ENCODE measurements around the gene NUCB1.
"Not testable (repeated sequence)": the region's sequence is repeated elsewhere in the genome, so short reads cannot be mapped to it uniquely, and the experiment has no call there.

The NUCB1 gene

DNA sequence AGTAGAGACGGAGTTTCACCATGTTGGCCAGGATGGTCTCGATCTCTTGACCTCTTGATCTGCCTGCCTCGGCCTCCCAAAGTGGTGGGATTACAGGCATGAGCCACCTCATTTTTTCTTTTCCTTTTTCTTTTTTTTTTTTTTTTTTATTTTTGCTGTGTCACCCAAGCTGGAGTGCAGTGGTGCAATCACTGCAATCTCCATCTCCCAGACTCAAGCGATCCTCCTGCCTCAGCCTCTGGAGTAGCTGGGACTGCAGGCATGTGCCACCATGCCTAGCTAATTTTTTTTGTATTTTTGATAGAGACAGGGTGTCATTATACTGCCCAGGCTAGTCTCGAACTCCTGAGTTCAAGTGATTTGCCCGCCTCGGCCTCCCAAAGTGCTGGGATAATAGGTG, 2.2 kb downstream of the NUCB1 start:
- H3K4me1 ChIP-seq (ENCODE audit: insufficient read depth, low read length); H2AFZ ChIP-seq (ENCODE audit: low read depth, low read length); H3K27me3 ChIP-seq (ENCODE audit: insufficient read depth, low read length); H3K9me3 ChIP-seq (ENCODE audit: low read length); H3K4me3 ChIP-seq (ENCODE audit: low read length): not testable (repeated sequence)
- peaks cover 31% of the 10 kb centered on the region for H3K36me3 ChIP-seq (ENCODE audit: insufficient read depth, low read length)

DNA sequence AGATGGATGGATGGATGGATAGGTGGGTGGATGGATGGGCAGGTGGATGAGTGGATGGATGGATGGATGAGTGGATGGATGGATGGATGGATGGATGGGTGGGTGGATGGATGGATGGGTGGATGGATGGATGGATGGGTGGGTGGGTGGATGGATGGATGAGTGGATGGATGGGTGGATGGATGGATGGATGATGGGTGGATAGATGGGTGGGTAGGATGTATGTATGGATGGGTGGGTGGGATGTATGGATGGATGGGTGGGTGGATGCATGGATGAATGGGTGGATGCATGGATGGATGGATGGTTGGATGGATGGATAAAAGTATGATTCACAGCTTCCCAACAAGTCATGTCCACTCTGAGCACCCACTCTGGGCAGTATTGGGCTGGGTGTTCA, 3.7 kb downstream of the NUCB1 start:
- H3K27me3 ChIP-seq (ENCODE audit: insufficient read depth, low read length); H2AFZ ChIP-seq (ENCODE audit: low read depth, low read length); H3K9me3 ChIP-seq (ENCODE audit: low read length); H3K4me3 ChIP-seq (ENCODE audit: low read length); H3K4me1 ChIP-seq (ENCODE audit: insufficient read depth, low read length): not testable (repeated sequence)
- peaks cover 42% of the 10 kb centered on the region for H3K36me3 ChIP-seq (ENCODE audit: insufficient read depth, low read length)

DNA sequence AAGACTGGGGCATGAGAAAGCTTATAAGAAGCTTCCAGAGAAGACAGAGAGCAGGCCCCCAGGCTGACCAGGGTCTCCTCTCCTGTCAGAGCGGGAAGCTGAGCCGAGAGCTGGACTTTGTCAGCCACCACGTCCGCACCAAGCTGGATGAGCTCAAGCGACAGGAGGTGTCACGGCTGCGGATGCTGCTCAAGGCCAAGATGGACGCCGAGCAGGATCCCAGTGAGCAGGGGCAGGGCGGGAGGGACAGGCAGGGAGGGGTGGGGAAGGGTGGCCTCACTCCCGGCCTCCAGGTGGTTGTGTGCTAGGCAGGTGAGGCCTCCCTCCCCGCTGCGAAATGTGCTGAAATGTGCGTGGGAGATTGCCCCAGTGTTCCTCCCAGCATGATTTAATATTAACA, 5.6 kb downstream of the NUCB1 start:
- Histone ChIP-seq H3K4me1 (ENCODE audit: insufficient read depth, low read length) (peaks cover 4% of the 10 kb centered on the region), H2AFZ (ENCODE audit: low read depth, low read length) (no peak overlapping the region), H3K9me3 (ENCODE audit: low read length) (no peaks in the 10 kb centered on the region), H3K36me3 (ENCODE audit: insufficient read depth, low read length) (peaks cover 52% of the 10 kb centered on the region), H3K4me3 (ENCODE audit: low read length) (no peak overlapping the region), H3K27me3 (ENCODE audit: insufficient read depth, low read length) (no peaks in the 10 kb centered on the region)

DNA sequence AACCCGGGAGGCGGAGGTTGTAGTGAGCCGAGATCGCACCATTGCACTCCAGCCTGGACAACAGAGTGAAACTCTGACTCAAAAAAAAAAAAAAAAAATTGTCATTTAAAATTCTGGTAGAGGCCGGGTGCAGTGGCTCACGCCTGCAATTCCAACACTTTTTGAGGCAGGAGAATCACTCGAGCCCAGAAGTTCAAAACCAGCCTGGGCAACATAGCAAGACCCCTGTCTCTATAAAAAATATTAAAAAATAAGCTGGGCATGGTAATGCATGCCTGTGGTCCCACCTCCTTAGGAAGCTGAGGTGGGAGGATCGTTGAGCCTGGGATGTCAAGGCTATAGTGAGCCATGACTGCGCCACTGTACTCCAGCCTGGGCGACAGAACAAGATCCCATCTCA, 6.2 kb downstream of the NUCB1 start:
- no peak overlapping the region for H2AFZ ChIP-seq (ENCODE audit: low read depth, low read length)
- no peaks in the 10 kb centered on the region for H3K9me3 ChIP-seq (ENCODE audit: low read length)
- H3K36me3 ChIP-seq (ENCODE audit: insufficient read depth, low read length) = peaks cover 57% of the 10 kb centered on the region
- no peak overlapping the region for H3K4me3 ChIP-seq (ENCODE audit: low read length)
- no peaks in the 10 kb centered on the region for H3K27me3 ChIP-seq (ENCODE audit: insufficient read depth, low read length)
- H3K4me1 ChIP-seq (ENCODE audit: insufficient read depth, low read length) = no peaks in the 10 kb centered on the region

DNA sequence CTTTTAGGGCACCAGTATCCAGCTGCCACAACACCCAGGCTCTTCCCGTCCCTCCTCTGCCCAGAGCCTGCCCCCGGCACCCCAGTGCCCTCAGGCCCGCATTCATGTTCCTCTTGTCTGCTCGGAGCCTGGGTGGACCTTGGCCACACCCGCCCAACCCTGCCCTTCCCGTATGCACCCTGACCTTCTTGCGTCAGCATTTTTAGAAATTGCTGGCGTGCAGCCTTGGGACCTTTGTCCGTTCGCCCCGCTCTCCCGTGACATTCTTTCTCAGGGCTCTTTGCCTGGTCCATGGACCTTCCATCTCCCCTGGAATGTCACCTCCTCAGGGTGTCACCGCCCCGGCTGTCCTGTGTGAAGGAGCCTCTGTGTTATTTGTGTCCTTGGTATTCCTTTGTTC, 7.6 kb downstream of the NUCB1 start:
- H3K36me3 ChIP-seq (ENCODE audit: insufficient read depth, low read length) = peaks cover 61% of the 10 kb centered on the region

DNA sequence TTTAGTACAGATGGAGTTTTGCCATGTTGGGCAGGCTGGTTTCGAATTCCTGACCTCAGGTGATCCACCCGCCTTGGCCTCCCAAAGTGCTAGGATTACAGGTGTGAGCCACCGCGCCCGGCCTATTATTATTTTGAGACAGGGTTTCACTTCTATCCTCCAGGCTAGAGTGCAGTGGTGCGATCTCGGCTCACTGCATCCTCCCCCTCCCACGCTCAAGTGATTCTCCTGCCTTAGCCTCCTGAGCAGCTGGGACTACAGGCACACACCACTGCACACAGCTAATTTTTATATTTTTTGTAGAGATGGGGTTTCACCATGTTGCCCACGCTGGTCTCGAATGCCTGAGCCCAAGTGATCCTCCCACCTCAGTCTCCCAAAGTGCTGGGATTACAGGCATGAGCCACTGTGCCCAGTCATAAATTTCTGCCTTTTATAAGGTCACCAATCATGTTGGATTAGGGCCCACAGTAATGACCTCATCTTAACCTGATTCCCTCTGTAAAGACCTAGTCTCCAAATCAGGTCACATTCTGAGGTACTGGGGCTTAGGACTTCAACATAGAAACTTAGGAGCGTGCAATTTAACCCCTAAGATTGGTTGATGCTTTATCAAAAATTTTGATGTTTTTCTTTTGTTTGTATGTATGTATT, 9.4 kb downstream of the NUCB1 start:
- not testable (repeated sequence) for H3K4me3 ChIP-seq (ENCODE audit: low read length); H3K4me1 ChIP-seq (ENCODE audit: insufficient read depth, low read length); H3K27me3 ChIP-seq (ENCODE audit: insufficient read depth, low read length); H2AFZ ChIP-seq (ENCODE audit: low read depth, low read length); H3K9me3 ChIP-seq (ENCODE audit: low read length)
- H3K36me3 ChIP-seq (ENCODE audit: insufficient read depth, low read length) = peaks cover 70% of the 10 kb centered on the region

More for the DNA sequence above, 7.6 kb downstream of the NUCB1 start:
- Histone ChIP-seq H3K27me3 (ENCODE audit: insufficient read depth, low read length) (no peaks in the 10 kb centered on the region), H3K4me3 (ENCODE audit: low read length) (no peak overlapping the region), H2AFZ (ENCODE audit: low read depth, low read length) (no peak overlapping the region), H3K9me3 (ENCODE audit: low read length) (no peaks in the 10 kb centered on the region), H3K4me1 (ENCODE audit: insufficient read depth, low read length) (no peaks in the 10 kb centered on the region)

DNA sequence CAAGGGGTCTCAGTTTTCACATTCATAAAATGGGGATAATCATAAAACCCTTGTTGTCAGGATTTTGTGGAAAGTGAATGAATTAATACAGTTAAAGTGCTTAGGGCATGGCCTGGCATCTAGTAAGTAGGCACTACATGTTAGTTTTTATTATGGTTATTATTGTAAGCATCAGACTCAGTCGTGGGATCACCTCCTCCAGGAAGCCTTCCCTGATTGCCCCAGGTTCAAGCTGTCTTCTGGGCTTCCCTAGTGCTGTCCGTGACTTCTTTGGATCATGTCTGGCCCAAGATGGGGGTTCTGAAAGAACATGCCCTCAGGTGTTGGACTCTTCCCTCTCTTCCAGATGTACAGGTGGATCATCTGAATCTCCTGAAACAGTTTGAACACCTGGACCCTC, 10.7 kb downstream of the NUCB1 start:
- peaks cover 64% of the 10 kb centered on the region for H3K36me3 ChIP-seq (ENCODE audit: insufficient read depth, low read length)

DNA sequence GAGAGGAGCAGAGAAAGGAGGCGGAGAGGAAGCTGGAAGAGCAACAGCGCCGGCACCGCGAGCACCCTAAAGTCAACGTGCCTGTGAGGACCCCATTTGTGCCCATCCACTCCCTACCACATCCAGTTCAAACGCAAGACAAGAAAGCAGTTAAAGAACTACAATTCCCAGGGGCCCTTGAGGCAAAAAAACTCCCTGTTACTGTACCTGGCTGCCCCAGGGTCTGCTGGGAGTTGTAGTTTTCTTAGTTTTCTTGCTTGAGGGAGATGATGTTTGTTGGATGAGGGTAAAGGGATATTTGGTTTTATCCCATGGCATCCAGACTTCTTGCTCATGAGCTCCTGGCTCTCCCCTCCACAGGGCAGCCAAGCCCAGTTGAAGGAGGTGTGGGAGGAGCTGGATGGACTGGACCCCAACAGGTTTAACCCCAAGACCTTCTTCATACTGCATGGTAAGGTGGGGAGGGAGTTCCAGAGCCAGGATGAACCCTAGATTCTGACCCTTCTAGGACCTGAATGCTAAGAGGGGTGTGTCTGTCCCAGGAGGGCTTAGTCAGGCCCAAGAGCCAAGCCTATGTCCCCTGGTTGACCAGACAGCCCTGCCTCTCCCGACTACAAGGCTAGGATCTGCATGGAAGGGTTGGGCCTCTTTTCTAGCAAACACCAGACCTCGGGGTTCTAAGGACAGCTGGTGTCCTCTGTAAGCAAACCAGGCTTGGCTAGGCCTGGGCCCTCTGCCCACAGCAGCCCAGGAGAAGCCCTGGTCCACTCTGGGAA, 13.2 kb downstream of the NUCB1 start:
- Histone ChIP-seq H2AFZ (ENCODE audit: low read depth, low read length) (no peak overlapping the region), H3K4me3 (ENCODE audit: low read length) (no peak overlapping the region), H3K9me3 (ENCODE audit: low read length) (no peaks in the 10 kb centered on the region), H3K27me3 (ENCODE audit: insufficient read depth, low read length) (no peaks in the 10 kb centered on the region), H3K36me3 (ENCODE audit: insufficient read depth, low read length) (peaks cover 65% of the 10 kb centered on the region), H3K4me1 (ENCODE audit: insufficient read depth, low read length) (no peaks in the 10 kb centered on the region)

More for the DNA sequence above, 10.7 kb downstream of the NUCB1 start:
- Histone ChIP-seq H3K4me1 (ENCODE audit: insufficient read depth, low read length) (no peaks in the 10 kb centered on the region), H2AFZ (ENCODE audit: low read depth, low read length) (no peak overlapping the region), H3K4me3 (ENCODE audit: low read length) (no peak overlapping the region), H3K9me3 (ENCODE audit: low read length) (no peaks in the 10 kb centered on the region), H3K27me3 (ENCODE audit: insufficient read depth, low read length) (no peaks in the 10 kb centered on the region)

DNA sequence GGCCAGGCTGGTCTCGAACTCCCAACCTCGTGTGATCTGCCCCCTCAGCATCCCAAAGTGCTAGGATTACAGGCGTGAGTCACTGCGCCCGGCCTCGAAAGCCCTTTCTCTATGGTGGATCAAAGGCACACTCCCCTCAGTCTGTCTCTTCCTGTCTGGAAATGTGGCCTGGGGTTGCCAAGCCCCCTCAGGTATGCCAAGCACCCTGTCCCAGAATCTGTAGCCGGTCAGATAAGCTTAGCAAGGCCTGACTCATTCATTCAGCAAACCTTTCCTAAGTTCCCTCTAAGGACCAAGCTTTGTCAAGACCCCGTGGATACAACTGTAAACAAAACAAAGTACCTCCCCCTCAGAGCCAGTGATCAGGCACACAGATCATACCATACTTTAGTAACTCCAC, 14.1 kb downstream of the NUCB1 start:
- H3K4me1 ChIP-seq (ENCODE audit: insufficient read depth, low read length) = no peaks in the 10 kb centered on the region
- no peak overlapping the region for H3K4me3 ChIP-seq (ENCODE audit: low read length)
- H3K9me3 ChIP-seq (ENCODE audit: low read length) = no peaks in the 10 kb centered on the region
- H2AFZ ChIP-seq (ENCODE audit: low read depth, low read length) = no peak overlapping the region
- no peaks in the 10 kb centered on the region for H3K27me3 ChIP-seq (ENCODE audit: insufficient read depth, low read length)
- peaks cover 67% of the 10 kb centered on the region for H3K36me3 ChIP-seq (ENCODE audit: insufficient read depth, low read length)

DNA sequence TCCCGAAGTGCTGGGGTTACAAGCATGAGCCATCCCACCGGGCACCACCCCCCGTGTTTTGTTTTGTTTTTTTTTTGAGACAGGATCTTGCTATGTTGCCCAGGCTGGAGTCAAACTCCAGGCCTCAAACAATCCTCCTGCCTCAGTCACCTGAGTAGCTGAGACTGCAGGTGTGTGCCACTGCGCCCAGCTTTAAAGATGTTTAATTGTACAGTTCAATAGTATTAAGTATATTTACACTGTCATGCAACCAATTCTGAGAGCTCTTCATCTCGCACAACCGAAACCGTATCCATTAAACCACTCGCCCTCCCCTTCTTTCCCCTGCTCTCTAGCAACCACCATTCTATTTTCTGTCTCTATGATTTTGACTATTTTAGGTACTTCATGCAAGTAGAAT, 15.6 kb downstream of the NUCB1 start:
- H3K36me3 ChIP-seq (ENCODE audit: insufficient read depth, low read length) = peaks cover 65% of the 10 kb centered on the region
- no peak overlapping the region for H3K4me3 ChIP-seq (ENCODE audit: low read length)
- H3K9me3 ChIP-seq (ENCODE audit: low read length) = no peaks in the 10 kb centered on the region
- no peak overlapping the region for H2AFZ ChIP-seq (ENCODE audit: low read depth, low read length)
- no peaks in the 10 kb centered on the region for H3K4me1 ChIP-seq (ENCODE audit: insufficient read depth, low read length)
- H3K27me3 ChIP-seq (ENCODE audit: insufficient read depth, low read length) = no peaks in the 10 kb centered on the region

DNA sequence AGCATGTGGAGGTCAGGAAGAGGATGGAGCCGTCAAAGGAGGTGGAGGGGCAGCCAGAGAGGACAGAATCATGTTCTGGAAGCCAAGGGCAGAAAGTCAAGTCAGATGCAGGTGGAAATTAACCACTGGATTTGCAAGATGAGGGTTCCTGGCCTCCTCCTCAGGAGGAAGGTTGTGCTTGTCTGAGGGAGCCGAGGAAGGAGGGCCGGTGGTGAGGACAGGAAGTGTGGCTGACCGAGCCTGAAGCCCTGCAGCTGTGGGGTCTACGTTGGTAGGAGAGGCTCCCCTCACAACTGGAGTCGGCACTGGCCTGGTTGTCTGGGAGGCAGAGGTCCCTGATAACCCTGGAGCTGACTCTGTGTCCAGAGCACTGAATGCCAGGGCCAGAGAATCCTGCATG, 18.0 kb downstream of the NUCB1 start:
- Histone ChIP-seq H3K4me3 (ENCODE audit: low read length) (no peak overlapping the region), H3K27me3 (ENCODE audit: insufficient read depth, low read length) (no peaks in the 10 kb centered on the region), H3K36me3 (ENCODE audit: insufficient read depth, low read length) (peaks cover 66% of the 10 kb centered on the region), H3K4me1 (ENCODE audit: insufficient read depth, low read length) (no peaks in the 10 kb centered on the region), H3K9me3 (ENCODE audit: low read length) (no peaks in the 10 kb centered on the region), H2AFZ (ENCODE audit: low read depth, low read length) (no peak overlapping the region)

DNA sequence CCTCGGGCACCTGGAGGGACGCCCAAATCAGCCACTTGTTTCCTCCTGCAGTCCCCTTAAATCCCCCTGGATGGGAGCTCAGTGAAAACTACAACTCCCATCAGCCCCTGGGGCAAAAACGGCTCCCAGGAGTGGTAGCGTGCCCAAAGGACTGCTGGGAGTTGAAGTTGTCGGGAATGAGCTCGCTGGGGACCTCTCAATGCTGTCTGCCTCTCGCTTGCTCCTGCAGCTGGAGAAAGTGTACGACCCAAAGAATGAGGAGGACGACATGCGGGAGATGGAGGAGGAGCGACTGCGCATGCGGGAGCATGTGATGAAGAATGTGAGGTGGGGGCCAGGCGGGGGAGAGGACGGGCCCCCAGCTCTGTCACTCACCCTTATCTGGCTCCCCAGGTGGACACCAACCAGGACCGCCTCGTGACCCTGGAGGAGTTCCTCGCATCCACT, 18.7 kb downstream of the NUCB1 start:
- no peaks in the 10 kb centered on the region for H3K9me3 ChIP-seq (ENCODE audit: low read length)
- no peaks in the 10 kb centered on the region for H3K27me3 ChIP-seq (ENCODE audit: insufficient read depth, low read length)
- H2AFZ ChIP-seq (ENCODE audit: low read depth, low read length) = no peak overlapping the region
- H3K4me3 ChIP-seq (ENCODE audit: low read length) = no peak overlapping the region
- peaks cover 61% of the 10 kb centered on the region for H3K36me3 ChIP-seq (ENCODE audit: insufficient read depth, low read length)
- no peaks in the 10 kb centered on the region for H3K4me1 ChIP-seq (ENCODE audit: insufficient read depth, low read length)

DNA sequence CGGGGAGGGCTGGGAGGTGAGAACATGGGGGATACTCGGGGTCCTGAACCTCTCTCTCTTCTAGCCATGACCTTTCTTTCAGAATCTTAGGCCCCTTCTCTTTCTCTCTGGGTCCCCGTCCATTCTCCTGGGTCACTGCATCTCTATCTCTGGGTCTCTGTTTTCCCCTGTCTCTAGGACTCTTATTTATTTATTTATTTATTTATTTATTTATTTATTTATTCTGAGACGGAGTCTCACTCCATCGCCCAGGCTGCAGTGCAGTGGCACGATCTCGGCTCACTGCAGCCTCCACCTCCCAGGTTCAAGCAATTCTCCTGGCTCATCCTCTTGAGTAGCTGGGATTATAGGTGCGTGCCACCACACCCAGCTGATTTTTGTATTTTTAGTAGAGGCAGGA, 19.2 kb downstream of the NUCB1 start:
- H3K27me3 ChIP-seq (ENCODE audit: insufficient read depth, low read length); H3K4me1 ChIP-seq (ENCODE audit: insufficient read depth, low read length); H3K4me3 ChIP-seq (ENCODE audit: low read length); H2AFZ ChIP-seq (ENCODE audit: low read depth, low read length); H3K9me3 ChIP-seq (ENCODE audit: low read length): not testable (repeated sequence)
- H3K36me3 ChIP-seq (ENCODE audit: insufficient read depth, low read length) = peaks cover 59% of the 10 kb centered on the region

DNA sequence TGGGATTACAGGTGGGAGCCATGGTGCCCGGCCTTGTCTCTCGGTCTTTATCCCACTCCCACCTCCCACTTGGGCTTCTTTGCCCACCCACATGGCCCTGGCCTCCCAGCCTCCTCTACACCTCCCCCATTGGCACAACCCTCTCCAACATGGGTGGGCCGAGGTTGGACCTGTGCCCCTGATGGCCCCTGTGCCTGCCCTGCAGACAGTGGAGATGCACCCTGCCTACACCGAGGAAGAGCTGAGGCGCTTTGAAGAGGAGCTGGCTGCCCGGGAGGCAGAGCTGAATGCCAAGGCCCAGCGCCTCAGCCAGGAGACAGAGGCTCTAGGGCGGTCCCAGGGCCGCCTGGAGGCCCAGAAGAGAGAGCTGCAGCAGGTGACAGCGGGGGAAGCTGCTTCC, 20.8 kb downstream of the NUCB1 start:
- H3K9me3 ChIP-seq (ENCODE audit: low read length) = no peaks in the 10 kb centered on the region
- no peak overlapping the region for H2AFZ ChIP-seq (ENCODE audit: low read depth, low read length)
- peaks cover 49% of the 10 kb centered on the region for H3K36me3 ChIP-seq (ENCODE audit: insufficient read depth, low read length)
- no peaks in the 10 kb centered on the region for H3K4me1 ChIP-seq (ENCODE audit: insufficient read depth, low read length)
- H3K27me3 ChIP-seq (ENCODE audit: insufficient read depth, low read length) = no peaks in the 10 kb centered on the region
- no peak overlapping the region for H3K4me3 ChIP-seq (ENCODE audit: low read length)
